HUES48 (cell line): ENCODE results near the gene CLMP.

Source experiments
- H3K27ac ChIP-seq: one replicate; pipeline ENCODE4 v1.7.0; 2013; ENCODE audit warnings: low read depth, low read length, inconsistent platforms
- H3K27me3 ChIP-seq: 2 replicates; pipeline ENCODE4 v1.6.1; 2013; ENCODE audit warnings: mild to moderate bottlenecking, low read length; ENCODE audit not compliant: control insufficient read depth, insufficient read depth
- H3K36me3 ChIP-seq: 2 replicates; pipeline ENCODE4 v1.6.1; 2013; ENCODE audit warnings: low read length; ENCODE audit not compliant: control insufficient read depth, insufficient read depth
- H3K4me1 ChIP-seq: 2 replicates; pipeline ENCODE4 v1.6.1; 2013; ENCODE audit warnings: mild to moderate bottlenecking, low read length; ENCODE audit not compliant: control insufficient read depth, insufficient read depth
- H3K4me3 ChIP-seq: 2 replicates; pipeline ENCODE4 v1.5.1; 2013; ENCODE audit warnings: mild to moderate bottlenecking, low read depth, low read length
- H3K9ac ChIP-seq: 2 replicates; pipeline ENCODE4 v1.6.1; 2013; ENCODE audit warnings: mild to moderate bottlenecking, low read depth, low read length, moderate library complexity
- H3K9me3 ChIP-seq: 2 replicates; pipeline ENCODE4 v1.6.1; 2013; ENCODE audit warnings: low read length; ENCODE audit not compliant: control insufficient read depth, insufficient read depth

Gene CLMP

DNA sequence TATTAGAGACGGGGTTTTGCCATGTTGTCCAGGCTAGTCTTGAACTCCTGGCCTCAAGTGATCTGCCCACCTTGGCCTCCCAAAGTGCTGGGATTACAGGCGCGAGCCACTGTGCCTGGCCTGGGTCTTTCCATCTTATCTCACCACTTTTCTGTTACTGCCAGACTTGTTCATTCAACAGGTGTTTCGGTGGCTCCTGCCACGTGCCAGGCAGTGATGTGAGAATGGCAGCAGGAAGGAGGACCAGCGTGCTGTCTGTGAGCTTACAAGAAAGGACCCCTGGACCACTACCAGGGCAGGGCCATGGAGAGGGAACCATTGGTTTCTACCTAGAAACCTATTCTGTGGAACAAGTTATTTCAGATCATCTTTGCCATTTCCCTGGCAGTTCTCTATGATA lies 44.2 kb downstream of the CLMP start:
- Histone ChIP-seq H3K9ac (no peak overlapping the region), H3K27me3 (no peaks in the 10 kb centered on the region), H3K36me3 (no peaks in the 10 kb centered on the region), H3K27ac (no peak overlapping the region), H3K4me1 (peaks cover 2% of the 10 kb centered on the region; the same call in 1 of the 2 replicates), H3K4me3 (no peak overlapping the region), H3K9me3 (no peaks in the 10 kb centered on the region)

DNA sequence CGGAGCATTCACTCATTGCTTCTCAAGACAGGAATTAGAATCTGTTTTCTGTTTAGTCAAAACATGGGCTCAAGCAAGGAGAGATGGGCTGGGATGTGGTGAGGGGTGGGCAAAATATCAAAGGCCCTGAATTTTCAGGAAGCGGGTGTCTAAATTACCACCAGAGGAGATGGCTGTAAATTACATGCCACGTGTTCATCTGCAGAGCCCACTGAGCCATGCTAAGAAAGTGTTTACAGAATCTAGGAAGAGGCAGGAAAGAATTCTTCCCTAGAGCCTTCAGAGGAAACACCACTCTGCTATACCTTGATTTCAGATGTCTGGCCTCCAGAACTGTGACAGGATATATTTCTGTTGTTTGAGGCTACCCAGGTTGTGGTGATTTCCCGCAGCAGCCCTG lies 46.1 kb downstream of the CLMP start:
- H3K27ac ChIP-seq = no peak overlapping the region
- H3K9me3 ChIP-seq = no peaks in the 10 kb centered on the region
- no peaks in the 10 kb centered on the region for H3K27me3 ChIP-seq
- peaks cover 11% of the 10 kb centered on the region; the same call in 1 of the 2 replicates for H3K4me1 ChIP-seq
- no peak overlapping the region for H3K4me3 ChIP-seq
- no peak overlapping the region for H3K9ac ChIP-seq
- no peaks in the 10 kb centered on the region for H3K36me3 ChIP-seq

DNA sequence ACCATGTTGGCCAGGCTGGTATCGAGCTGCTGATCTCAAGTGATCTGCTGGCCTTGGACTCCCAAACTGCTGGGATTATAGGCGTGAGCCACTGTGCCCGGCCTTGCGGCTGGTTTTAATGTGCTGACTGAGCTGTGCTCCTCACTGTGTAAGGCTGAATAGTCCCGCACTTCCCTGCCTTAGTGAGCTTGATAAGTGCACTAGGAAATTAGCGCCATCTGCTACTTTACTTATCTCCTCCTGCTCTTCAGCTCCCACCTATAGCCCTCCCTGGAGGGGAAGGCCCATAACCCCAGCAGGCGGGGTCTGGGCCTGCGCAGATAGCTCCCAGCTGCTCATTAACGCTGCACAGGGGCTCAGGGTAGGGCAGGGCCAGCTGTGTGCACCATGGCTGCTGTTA lies 49.4 kb downstream of the CLMP start:
- Histone ChIP-seq H3K27ac (no peak overlapping the region), H3K4me3 (no peak overlapping the region), H3K36me3 (no peaks in the 10 kb centered on the region), H3K9me3 (no peaks in the 10 kb centered on the region), H3K4me1 (peaks cover 11% of the 10 kb centered on the region; the same call in 1 of the 2 replicates), H3K9ac (no peak overlapping the region), H3K27me3 (no peaks in the 10 kb centered on the region)

DNA sequence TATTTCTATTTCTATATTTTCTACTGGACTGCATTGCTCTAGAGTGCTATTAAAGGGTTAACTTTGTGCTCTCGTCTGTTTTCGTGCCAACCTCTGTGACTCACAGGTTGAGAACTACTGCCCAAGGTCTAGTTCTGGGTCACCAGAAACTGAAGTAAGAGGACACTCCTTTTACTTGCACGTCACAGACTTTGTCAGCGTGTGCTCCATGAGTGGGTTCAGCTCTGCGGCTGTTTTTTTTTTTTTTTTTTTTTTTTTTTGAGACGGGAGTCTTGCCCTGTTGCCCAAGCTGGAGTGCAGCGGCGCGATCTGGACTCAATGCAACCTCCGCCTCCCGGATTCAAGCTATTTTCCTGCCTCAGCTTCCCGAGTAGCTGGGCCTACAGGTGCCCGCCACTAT lies 49.8 kb downstream of the CLMP start:
- Histone ChIP-seq H3K27ac (no peak overlapping the region), H3K4me1 (peaks cover 11% of the 10 kb centered on the region; the same call in 1 of the 2 replicates), H3K27me3 (no peaks in the 10 kb centered on the region), H3K9ac (no peak overlapping the region), H3K36me3 (no peaks in the 10 kb centered on the region), H3K4me3 (no peak overlapping the region), H3K9me3 (no peaks in the 10 kb centered on the region)

DNA sequence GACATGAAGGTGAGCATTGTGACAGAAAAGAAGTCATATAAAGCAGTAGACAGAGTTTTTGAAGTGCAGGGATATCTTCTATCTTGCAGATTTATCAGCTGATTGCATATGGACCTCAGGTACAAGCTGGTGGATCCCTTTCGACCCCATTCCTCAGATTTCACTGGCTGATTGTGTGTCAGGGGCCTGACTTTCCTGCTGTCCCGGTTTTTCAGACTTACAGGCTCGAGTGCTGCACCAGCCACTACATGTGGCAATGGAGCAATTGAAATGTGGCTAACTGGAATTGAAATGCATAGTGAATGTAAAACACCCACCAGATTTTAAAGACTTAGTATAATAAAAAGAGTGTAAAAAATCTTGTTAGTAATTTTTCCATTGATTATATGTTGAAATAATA lies 50.3 kb downstream of the CLMP start:
- Histone ChIP-seq H3K36me3 (no peaks in the 10 kb centered on the region), H3K27ac (no peak overlapping the region), H3K4me3 (no peak overlapping the region)

DNA sequence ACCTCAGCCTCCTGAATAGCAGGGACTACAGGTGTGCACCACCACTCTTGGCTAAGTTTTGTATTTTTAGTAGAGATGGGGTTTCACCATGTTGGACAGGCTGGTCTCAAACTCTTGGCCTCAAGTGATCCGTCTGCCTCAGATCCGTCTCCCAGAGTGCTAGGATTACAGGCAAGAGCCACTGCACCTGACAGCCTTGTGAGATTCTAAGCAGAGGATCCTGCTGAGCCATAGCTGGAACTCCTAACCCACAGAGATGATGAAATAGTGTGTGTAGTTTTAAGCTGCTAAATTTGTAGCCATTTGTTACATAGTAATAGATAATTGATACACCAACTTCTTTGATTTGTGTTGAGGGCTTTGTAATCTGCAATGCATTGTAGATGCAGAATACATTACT lies 51.1 kb downstream of the CLMP start:
- Histone ChIP-seq H3K9me3 (no peaks in the 10 kb centered on the region), H3K9ac (no peak overlapping the region), H3K4me3 (no peak overlapping the region), H3K27ac (no peak overlapping the region), H3K27me3 (no peaks in the 10 kb centered on the region), H3K36me3 (no peaks in the 10 kb centered on the region), H3K4me1 (peaks cover 11% of the 10 kb centered on the region; the same call in 1 of the 2 replicates)

More for the DNA sequence above, 50.3 kb downstream of the CLMP start:
- no peaks in the 10 kb centered on the region for H3K9me3 ChIP-seq
- H3K9ac ChIP-seq = no peak overlapping the region
- H3K4me1 ChIP-seq = peaks cover 11% of the 10 kb centered on the region; the same call in 1 of the 2 replicates
- H3K27me3 ChIP-seq = no peaks in the 10 kb centered on the region

DNA sequence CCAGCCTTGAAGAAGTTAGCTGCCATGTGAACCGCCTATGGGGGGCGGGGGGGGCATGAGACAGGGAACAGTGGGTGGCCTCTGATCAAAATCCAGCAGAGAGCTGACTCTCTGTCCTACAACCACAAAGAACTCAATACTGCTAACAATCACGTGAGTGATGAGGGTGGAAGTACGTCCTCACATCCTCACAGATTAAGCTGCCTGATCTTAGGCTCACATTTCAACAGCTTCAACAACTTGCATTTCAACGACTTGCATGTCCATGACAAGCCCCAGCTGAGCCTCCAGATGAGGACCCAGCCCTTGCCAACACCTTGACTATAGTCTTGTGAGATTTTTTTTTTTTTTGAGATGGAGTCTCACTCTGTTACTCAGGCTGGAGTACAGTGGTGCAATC lies 51.6 kb downstream of the CLMP start:
- H3K4me3 ChIP-seq = no peak overlapping the region
- H3K36me3 ChIP-seq = no peaks in the 10 kb centered on the region
- H3K9me3 ChIP-seq = no peaks in the 10 kb centered on the region
- no peaks in the 10 kb centered on the region for H3K27me3 ChIP-seq
- H3K4me1 ChIP-seq = peaks cover 11% of the 10 kb centered on the region; the same call in 1 of the 2 replicates
- H3K27ac ChIP-seq = no peak overlapping the region
- no peak overlapping the region for H3K9ac ChIP-seq

DNA sequence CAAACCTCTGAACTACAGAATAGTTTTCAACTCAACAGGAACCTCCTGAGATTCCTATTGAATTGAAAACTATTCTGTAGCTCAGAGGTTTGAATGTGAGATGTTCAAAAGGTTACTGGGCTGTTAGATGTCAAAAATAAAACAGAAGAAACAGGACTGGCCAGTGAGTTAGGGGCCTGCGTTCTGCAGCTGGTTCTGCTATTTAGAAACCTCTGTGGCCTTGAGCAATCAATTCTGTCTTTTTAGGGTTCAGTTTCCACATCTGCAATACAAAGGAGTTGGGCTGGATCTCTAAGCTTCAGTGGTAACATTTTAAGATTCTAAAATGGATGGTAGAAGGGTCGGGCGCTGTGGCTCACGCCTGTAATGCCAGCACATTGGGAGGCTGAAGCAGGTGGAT lies 55.8 kb downstream of the CLMP start:
- Histone ChIP-seq H3K4me3 (no peak overlapping the region), H3K4me1 (peaks cover 6% of the 10 kb centered on the region; the same call in 1 of the 2 replicates), H3K36me3 (no peaks in the 10 kb centered on the region), H3K27me3 (no peaks in the 10 kb centered on the region), H3K9ac (no peak overlapping the region), H3K27ac (no peak overlapping the region), H3K9me3 (no peaks in the 10 kb centered on the region)

DNA sequence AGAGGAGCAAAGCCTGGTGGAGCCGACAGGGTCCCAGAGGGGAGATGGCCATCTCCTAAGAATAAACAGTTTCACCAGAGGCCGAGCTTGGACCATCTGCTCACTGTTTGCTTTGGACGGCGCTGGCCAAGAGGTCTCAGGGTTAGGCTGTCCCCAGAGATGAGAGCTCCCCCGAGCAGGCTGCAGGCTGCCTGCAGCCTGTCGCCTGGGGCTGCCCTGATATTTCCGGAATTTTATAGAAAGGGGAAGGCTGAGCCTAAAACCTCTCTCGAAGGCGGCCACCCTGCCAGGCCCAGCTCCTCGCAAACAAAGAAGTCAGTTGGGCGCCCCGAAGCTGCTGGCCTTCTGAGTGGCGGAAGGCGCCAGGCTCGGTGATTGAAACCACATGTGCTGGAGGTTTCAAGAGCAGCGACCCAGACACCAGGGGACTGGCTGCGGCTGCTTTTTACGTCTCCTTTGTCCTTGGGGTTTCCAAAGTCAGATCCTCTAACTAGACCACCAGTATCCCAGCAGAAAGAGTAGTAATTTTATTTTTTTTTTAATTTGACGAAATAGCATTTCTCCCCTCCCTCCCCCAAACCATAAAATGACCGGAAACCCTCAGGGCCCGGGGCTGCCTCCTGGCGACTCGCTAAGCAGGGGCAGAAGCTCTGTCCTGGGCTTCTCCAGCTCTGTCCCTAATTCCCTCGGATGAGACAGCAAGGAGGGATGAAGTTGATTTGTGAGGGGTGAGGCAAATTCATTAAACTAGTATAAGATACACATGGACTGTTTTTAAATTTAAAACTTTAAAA lies 57.4 kb downstream of the CLMP start:
- Histone ChIP-seq H3K9ac (peak overlapping the region; percentile 63; the same call in 1 of the 2 replicates), H3K9me3 (no peaks in the 10 kb centered on the region), H3K36me3 (no peaks in the 10 kb centered on the region), H3K27me3 (no peaks in the 10 kb centered on the region), H3K27ac (peak overlapping the region; percentile 53), H3K4me1 (peaks cover 6% of the 10 kb centered on the region; the same call in 1 of the 2 replicates), H3K4me3 (no peak overlapping the region)

DNA sequence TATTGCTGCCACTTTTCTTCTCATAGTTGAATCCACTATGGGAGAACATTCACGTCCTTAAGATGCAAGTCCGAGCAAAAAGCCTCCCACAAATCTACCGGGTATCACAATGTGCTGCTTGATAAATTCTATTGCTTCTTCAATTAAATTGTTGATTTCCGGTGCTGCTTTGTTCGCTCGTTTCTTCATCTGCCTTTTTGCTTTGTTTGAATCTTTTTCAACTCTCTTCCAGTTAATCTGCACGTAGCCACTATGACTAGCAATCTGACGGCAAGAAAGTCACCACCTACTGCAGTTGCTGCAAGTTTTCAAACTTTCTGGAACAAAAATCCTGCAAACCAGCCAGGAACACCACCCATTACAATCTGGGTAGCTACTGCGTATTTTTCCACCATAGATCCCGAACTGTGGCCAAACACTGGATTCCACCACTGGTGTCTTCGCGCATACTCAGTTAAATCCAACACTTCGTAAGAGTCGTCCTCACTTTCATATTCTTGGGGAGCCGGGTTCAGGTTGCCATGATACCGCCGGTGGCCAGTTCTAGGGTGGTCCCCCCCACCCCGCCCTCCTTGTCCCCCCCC lies 59.1 kb downstream of the CLMP start:
- Histone ChIP-seq H3K36me3 (no peaks in the 10 kb centered on the region), H3K27me3 (no peaks in the 10 kb centered on the region), H3K9me3 (no peaks in the 10 kb centered on the region), H3K4me3 (no peak overlapping the region), H3K27ac (no peak overlapping the region), H3K4me1 (peaks cover 6% of the 10 kb centered on the region; the same call in 1 of the 2 replicates), H3K9ac (no peak overlapping the region)

DNA sequence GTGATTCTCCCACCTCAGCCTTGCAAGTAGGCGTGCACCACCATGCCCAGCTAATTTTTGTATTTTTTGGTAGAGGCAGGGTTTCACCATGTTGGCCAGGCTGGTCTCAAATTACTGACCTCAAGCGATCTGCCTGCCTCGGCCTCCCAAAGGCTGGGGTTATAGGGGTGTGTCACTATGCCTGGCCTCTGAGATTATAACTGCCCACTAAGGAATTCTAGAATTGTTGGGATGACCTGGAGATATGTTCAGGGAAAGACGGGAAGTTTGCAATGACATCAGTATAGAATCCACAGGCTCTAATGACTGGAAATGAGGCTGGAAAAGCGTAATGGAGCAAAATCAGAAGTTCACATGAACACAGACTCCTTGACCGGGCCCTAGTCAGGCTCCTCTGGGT lies 62.2 kb downstream of the CLMP start:
- Histone ChIP-seq H3K9me3 (no peaks in the 10 kb centered on the region), H3K36me3 (no peaks in the 10 kb centered on the region), H3K27ac (no peak overlapping the region), H3K4me3 (no peak overlapping the region), H3K9ac (no peak overlapping the region), H3K4me1 (peaks cover 2% of the 10 kb centered on the region; the same call in 1 of the 2 replicates), H3K27me3 (no peaks in the 10 kb centered on the region)
